Measurements from ENCODE around the gene PSORS1C1.
"Not testable (repeated sequence)": the region's sequence is repeated elsewhere in the genome, so short reads cannot be mapped to it uniquely, and the experiment has no call there.

Gene PSORS1C1

DNA sequence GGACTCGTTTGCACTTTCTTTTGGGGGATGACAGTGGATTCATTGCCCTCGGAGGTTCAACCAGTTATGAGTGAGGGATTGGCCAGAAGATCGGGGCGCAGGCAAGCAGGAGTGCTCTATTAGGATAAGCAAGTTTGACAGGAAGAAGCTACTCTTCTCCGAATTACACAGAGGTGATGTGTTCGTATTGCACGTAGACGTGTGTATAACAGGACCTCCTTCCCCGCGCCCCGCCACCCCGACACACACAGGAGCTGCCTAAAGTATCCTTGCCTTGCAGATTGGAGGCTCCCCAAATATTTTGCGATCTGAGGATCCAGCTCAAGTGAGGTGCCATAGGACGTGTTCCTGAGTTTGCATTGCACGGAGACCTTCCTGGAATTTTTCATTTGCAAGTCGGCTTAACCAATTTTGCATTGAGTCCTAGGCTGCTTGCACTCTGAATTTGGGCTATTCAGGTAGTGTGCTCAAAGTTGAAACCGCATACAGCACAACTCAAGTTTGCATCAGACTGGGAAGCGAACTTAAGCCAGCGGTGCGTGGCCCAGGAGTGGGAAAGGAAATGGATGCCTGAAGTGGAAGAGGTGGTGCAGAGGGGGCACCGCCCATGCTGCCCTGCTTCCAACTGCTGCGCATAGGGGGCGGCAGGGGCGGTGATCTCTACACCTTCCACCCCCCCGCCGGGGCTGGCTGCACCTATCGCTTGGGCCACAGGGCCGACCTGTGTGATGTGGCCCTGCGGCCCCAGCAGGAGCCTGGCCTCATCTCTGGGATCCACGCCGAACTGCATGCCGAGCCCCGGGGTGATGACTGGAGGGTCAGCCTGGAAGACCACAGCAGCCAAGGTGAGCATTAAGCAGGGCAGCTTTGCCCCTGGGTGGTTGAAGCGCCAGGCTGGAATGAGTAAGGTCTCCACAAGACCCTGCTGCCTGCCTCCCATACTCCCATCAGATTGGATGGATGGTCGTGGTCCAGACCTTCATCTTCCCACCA, 44.6 kb downstream of the PSORS1C1 start:
- DNase-seq (ENCODE audit: low read depth in 2 of 2): no peak

DNA sequence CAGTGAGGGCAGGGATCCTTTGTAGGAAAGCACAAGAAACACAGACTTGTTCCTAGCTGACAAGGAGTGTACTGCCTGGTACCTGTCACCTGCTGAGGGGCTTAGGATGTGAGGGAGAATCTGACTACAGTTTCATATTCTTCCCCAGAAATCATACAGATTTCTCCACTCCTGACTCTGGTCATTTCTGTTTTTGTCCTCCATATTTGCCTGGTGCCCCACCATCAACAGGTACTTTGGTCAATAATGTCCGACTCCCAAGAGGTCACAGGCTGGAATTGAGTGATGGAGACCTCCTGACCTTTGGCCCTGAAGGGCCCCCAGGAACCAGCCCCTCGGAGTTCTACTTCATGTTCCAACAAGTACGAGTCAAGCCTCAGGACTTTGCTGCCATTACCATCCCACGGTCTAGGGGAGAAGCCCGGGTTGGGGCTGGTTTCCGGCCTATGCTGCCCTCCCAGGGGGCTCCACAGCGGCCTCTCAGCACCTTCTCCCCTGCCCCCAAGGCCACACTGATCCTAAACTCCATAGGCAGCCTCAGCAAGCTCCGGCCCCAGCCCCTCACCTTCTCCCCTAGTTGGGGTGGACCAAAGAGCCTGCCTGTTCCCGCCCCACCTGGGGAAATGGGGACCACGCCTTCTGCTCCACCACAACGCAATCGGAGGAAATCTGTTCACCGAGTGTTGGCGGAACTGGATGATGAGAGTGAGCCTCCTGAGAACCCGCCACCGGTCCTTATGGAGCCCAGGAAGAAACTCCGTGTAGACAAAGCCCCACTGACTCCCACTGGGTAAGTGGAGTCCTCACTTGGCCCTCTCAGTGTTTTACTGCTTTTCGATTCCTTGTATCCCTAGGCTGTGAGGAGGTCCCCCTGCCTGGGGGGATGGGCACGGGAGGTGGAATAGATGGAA, 46.9 kb downstream of the PSORS1C1 start:
- no peak for DNase-seq (ENCODE audit: low read depth in 2 of 2)

DNA sequence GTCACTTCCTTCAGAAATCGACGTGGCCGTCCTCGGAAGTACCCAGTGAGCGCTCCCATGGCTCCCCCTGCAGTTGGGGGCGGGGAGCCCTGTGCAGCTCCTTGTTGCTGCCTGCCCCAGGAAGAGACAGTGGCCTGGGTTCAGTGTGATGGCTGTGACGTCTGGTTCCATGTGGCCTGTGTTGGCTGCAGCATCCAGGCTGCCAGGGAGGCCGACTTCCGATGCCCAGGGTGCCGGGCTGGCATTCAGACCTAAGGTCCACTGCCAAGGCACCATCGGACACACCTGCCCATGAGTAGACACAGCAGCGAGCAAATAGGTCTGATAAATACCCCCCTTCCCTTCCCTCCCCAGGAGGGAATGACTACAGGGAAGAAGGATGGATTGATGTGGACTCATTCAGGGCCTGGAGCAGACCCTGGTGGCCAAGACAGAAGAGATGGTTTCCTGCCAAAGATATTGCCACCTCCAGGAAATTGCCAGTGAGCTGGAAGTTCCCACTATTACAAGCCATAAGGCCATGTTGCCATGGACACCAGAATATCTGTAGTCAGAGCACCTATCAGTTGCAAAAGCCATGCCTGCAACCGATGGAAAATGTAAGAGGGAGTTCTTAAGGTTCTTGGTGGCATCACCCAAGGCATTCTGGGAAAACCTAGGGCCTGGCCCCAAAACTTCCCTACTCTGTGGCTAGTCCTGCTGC, 48.0 kb downstream of the PSORS1C1 start:
- DNase-seq (ENCODE audit: low read depth in 2 of 2): no peak

DNA sequence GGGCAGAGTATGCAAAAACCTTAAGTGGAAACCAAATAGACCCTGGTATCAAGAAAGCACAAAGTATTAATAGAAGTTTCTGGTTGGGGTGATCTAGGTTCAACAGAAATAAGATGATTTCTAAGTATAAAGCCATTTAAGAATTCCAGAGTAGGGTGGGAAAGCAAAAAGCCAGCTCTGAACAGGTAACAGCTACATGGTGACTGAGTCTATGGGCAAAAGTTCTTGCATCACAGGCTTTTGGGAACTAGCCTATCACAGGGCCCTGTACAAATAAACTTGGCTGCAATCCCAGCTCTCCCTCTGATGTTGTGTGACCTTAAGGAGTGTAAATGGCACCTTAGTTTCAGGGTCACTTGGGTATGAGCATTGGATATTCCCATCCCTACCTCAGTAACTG, 49.3 kb downstream of the PSORS1C1 start:
- DNase-seq (ENCODE audit: low read depth in 2 of 2): no peak

DNA sequence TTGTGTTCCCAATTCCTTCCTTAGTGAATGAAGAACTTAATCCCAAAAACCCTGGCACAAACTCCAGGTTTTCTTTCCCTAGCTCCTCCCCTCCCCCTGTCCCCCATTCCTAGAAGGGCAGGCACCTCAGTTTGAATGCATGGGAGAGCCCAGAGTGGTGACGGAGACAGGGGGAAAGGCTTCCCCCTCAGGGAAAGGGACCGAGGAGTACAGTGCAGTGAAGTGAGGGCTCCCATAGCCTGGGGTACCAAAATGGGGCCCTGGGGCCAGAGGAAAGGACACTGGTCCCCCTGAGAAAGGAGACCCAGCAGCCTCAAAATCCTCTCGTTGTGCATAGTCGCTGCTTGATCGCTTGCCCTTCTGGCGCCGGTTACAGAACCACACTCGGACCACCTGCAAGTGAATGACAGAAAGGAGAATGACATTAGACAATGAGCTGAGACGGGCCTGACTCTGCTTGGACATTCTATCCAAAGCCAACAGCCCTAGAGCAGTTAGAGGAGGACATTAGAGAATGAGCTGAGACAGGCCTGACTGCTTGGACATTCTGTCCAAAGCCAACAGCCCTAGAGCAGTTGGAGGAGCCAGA, 50.0 kb downstream of the PSORS1C1 start:
- not testable (repeated sequence) for DNase-seq (ENCODE audit: low read depth in 2 of 2)

DNA sequence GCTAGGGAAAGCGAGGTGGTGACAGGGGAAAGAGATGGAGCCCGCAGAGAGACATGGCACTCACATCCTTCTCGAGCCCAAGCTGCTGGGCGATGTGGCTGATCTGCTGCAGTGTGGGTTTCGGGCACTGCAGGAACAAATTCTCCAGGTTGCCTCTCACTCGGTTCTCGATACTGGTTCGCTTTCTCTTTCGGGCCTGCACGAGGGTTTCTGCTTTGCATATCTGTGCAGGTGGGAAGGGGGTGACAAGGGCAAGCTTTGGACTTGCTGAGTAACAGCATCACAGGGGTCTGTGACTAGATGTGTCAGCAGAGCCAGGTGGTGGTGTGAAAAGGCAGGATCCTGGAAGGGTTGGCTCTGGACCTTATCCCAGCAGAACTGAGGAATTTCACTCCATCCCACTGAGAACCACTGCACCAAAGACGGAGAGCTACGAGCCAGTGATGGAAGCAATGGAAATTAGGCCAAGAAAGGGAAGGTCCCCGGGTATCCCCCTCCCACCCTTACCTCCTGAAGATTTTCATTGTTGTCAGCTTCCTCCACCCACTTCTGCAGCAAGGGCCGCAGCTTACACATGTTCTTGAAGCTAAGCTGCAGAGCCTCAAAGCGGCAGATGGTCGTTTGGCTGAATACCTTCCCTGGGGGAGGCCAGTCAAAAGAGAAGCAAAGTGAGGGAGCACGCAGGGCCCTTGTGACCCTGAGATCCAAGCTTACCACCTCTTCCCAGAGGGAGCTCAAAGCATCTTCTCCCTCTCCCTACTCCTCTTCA, 50.6 kb downstream of the PSORS1C1 start:
- not testable (repeated sequence) for DNase-seq (ENCODE audit: low read depth in 2 of 2)

DNA sequence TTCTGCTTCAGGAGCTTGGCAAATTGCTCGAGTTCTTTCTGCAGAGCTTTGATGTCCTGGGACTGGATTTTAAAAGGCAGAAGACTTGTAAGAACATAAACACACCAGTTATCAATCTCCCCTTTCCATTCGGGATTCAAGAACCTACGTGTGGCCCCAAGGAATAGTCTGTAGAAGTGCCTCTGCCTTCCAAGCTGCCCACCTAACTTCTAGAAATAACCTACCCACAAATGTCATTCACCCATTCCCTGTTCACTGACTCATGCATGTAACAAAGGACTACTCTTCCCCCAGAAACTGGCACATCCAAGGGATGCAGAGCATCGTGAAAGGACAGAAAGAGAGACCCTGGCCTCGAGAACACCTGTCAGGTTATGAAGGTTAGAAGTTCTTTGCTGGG, 51.4 kb downstream of the PSORS1C1 start:
- DNase-seq (ENCODE audit: low read depth in 2 of 2): no peak

DNA sequence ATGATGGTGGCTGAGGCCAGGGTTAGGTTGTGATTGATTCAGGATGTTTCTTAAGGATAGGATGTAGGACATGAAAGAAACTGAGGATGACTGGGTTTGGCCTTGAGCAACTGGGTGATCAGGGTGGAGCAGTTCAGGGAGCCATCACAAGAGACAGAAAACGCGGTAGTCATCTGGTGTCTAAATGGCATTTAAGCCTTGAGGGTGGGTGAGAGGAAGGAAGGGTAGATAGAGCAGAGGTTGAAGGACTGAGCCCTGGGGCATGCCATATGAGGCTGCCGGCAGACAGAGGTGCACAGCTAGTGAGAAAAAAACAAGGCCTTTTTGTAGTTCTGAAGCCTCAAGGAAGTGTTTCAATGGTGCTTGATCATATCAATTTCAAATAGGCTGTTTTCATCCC, 54.0 kb downstream of the PSORS1C1 start:
- no peak for DNase-seq (ENCODE audit: low read depth in 2 of 2)

DNA sequence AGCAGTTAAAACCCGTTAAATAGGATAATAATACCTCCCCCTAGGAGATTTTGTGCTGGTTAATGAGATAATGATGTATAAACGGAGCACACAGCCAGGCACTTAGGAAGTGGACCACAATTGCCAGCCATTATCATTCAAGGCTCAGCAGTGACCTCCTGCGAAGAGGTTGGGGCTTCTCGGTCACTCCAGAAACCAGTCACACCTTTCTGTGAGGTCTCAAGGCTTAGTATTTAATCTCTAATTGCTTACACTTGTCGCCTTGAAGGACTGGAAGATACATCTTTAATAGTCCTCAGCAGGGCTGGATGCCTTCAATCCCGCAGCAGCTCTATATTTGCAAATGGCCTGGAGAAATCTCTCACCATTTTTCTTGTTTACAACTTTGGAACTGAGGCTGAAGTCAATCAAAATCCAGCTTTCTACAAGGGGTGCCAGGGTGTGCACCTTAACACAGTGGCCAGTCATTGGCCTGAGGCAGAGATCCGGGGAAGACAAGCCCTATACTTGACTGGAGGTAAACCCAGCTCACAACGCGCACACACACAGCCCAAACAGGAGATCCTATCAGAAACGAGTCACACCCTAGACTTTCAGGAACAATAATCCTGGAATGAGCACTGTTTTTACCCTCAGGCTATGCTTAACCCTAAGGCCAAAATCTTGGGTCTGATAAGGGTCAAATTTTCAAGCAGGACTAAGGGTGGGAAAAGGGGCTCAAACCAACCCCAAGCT, 54.7 kb downstream of the PSORS1C1 start:
- no peak for DNase-seq (ENCODE audit: low read depth in 2 of 2)

DNA sequence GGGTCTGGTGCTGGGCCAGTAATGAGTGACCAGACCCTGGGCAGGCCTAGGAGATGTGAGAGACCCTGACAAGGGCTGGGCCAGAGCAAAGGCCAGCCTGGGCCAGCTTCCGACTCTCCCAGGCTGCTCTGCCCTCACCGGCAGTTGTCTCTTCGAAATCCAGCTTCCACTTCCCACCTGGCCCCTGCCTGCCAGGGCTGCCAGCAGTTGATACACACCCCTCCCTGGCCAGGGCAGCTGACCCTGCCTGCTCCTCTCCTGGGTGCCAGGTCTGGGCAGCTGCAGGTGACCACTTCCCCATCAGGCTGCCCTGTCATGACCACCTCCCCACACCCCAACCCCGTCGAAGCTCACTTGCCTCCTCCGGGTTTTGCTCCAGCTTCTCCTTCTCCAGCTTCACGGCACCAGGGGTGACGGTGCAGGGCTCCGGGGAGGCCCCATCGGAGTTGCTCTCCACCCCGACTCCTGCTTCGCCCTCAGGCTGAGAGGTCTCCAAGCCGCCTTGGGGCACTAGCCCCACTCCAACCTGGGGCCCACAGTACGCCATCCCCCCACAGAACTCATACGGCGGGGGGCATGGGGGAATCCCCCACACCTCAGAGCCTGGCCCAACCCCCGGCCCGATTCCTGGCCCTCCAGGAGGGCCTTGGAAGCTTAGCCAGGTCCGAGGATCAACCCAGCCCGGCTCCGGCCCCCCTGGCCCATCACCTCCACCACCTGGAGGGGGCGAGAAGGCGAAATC, 55.4 kb downstream of the PSORS1C1 start:
- not testable (repeated sequence) for DNase-seq (ENCODE audit: low read depth in 2 of 2)

DNA sequence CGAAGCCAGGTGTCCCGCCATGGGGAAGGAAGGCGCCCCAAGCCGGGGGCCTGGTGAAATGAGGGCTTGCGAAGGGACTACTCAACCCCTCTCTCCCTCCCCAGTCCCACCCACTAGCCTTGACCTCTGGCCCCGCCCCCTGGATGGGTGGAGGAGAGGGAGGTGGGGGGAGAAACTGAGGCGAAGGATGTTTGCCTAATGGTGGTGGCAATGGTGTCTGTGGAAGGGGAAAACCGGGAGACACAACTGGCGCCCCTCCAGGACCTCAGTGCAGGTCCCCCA, 55.9 kb downstream of the PSORS1C1 start, which contains the start of gene POU5F1:
TSS of gene POU5F1 (minus strand) at position 83 of the 282 bp plus-strand sequence. CDS start at position 21, 62 bp downstream.
- no peak for DNase-seq (ENCODE audit: low read depth in 2 of 2)

DNA sequence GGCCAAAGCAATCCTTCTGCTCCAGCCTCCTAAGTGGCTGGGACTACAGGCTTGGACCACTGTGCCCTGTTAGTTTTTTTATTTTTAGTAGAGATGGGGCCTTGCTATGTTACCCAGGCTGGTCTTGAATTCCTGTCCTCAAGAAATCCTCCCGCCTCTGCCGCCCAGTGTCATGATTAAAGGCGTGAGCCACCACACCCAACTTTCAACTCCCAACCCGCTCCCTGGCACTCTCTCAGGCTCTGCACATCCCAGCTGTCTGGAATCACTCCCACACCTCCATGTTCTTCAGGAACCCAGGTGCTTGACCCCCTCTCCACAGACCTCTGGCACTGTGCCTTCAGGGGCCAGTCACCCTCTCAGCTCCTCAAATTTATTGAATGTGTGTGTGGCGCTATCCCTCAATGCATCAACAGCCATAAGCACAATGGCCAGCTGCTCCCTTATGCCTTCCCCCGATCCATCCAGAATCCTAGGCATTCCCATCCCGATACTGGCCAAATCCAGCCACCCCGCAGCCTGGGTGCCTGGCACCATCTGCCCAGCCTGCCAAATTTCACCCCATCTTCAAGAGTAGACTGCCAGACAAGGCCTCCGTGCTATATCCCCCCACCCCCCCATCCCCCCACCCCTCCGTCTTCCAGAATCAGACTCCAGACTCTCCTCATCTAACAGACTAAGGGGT, 56.5 kb downstream of the PSORS1C1 start:
- DNase-seq (ENCODE audit: low read depth in 2 of 2): no peak

DNA sequence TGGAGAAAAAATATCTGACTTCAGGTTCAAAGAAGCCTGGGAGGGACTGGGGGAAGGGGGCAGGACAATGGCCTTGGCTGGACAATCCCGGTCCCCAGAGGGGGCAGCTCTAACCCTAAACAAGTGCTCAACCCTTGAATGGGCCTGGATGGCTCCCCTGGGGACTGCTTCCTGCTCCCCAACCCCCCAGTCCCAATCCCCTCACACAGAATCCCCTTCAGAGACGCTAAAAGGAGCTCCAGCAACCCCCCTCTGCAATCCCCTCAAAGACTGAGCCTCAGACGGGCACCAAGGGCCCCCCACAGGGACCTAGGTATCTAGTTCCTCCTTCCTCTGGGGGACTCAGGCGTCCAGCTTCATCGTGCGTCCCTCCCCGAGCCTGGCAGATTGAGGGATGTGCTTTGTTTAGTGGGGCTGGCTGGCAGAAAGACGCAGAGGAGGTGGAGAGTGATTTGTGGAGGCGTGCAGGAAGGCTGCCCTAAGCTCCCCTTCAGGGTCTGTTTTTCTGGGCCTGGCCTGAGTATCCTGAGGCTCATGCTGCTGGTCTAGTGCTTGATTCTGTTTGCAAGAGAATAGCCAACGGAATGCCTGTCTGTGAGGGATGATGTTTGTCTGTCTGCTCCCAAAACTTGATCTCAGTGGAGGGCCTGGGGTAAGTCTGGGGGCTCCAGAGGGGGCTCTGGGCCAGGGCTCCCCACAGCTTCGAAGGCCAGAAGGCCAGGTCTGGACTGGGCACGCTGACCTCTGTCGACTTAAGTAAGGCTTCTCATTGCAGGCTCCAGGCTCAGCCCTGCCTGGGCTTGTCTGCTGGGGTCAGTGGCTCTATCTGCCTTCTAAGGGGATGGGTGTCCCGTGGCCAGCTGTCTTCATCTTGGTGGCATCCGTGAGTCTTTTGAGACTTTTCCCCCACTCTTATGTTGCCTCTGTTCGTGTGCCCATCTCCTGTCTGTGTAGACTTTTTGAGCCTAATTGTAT, 57.6 kb downstream of the PSORS1C1 start:
- no peak for DNase-seq (ENCODE audit: low read depth in 2 of 2)

DNA sequence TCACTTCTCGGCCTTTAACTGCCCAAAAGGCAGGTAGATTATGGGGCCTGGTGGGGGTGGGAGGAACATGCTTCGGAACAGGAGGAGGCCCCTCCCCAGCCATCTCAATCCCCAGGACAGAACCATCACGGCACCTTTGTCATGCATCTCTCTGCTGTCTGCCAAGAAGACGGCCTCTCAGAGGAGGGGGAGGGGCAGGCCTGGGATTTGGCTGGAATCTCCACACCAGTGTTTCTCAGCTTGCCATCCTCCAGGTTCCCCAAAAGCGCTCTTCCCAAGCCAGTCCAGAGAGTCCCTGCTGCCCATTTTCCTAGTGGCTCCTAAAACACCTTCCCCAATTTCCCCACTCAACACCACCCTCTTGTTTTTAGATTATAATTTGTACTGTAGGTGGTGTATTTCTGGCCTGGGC, 58.4 kb downstream of the PSORS1C1 start:
- no peak for DNase-seq (ENCODE audit: low read depth in 2 of 2)

DNA sequence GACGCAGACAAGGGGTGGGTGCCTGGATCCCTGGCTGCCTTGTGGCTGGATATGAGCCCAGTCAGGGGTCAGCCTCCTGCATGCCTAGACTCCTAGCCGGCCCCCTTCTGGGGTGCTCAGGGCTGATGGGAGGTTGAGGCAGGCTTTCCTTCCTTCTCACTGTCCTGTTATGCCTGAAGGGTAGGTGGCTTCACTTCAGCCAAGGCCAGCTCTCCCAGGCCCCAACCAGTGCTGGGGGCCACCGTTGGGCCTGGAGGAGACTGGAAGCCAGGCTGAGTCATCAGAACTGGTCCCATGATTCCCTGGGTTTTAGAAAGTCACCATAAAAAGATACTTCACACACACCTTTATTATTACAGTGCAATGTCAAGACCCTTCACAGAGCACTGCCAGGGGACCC, 58.8 kb downstream of the PSORS1C1 start:
- no peak for DNase-seq (ENCODE audit: low read depth in 2 of 2)

DNA sequence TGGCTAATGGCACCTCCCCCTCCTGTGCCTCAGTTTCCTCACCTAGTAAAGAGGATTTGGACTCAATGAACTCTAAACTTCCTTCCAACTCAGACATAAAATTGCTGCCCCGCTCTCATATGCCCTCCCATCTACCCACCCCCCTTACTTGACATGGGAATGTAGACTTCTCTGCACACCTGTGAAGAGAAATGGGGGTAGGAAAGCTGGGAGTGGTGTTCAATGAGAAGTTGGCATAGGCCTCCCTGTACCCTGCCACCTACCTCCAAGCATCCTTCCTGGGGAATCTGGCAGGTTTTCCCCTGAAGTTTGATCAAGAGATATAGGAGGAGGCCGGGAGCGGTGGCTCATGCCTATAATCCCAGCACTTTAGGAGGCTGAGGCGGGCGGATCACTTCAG, 59.8 kb downstream of the PSORS1C1 start:
- DNase-seq (ENCODE audit: low read depth in 2 of 2): no peak

DNA sequence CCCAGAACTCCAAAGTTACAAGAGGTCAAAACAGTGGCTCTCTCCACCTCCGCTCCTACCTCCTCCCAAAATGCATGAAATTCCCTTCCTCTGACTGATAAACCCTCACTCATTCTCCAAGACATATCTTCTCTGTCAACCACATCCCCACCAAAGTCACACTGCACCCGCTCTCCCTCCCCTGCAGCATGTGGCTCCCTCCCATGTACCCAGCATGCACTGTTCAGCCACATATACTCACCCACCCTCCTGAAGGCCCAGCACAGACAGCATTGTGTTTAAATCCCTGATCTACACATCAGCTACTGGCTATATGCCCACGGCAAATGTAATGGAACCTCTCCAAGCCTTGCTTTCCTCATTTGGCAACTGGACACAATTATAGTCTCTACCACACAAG, 61.4 kb downstream of the PSORS1C1 start:
- no peak for DNase-seq (ENCODE audit: low read depth in 2 of 2)

All from stimulated activated CD8-positive, alpha-beta memory T cell treated with anti-CD3 and anti-CD28 coated beads, Interleukin-15, amount 100 ng/mL, for 4 hours (primary cell).